Hair follicular keratinocyte (primary cell): ENCODE data around the gene TUBB8. TPM values are rescaled to one million over a fixed set of nuclear protein-coding genes. Genes with fewer than 3 reads are reported as not detected.

Experiments
- total RNA-seq: library from RNA; depleted of rRNA; stranded (reverse); fragments of >200 nt; gene quantifications from 2 replicates; pipeline ENCODE4 v1.2.3, GENCODE V29; 2015

Gene TUBB8
- total RNA-seq, result not detected in 2 replicates

GRCh38 chr10:48996-49395, at the start of gene TUBB8:
Gene TUBB8 (minus strand): TSS chr10:49296. CDS start chr10:49238, 58 bp downstream.

Other genes with a start within 250 kb of the TUBB8 start
- gene ZMYND11, start 86.2 kb upstream of the TUBB8 start, total RNA-seq, result 21.9 and 25.5 TPM in 2 replicates